CD1c-positive myeloid dendritic cell (primary cell): ENCODE measurements around the gene ORMDL3.

ENCODE experiments used
- DNase-seq: peaks from one replicate; pipeline ENCODE4 v3.0.0-alpha.2; 2016; ENCODE audit errors: extremely low spot score

ORMDL3 gene

GRCh38 chr17:39927101-39927928, at the start of gene ORMDL3, which contains the start of gene LRRC3C:
ORMDL3 (minus strand) TSS chr17:39927601; CDS start chr17:39924203, 3,398 bp downstream.
LRRC3C (plus strand) TSS chr17:39927732; CDS start chr17:39941524, 13,792 bp downstream.
- DNase-seq, result peak; percentile 96

GRCh38 chr17:39975801-39976200, 48.4 kb upstream of the ORMDL3 start:
- no peak for DNase-seq

GRCh38 chr17:39974433-39974832, 47.0 kb upstream of the ORMDL3 start:
- no peak for DNase-seq

GRCh38 chr17:39973496-39973895, 46.1 kb upstream of the ORMDL3 start:
- DNase-seq, result no peak

- DNase-seq, result peak; percentile 77
Measured at GRCh38 chr17:39972271-39972670, 44.9 kb upstream of the ORMDL3 start.

GRCh38 chr17:39971076-39971603, 43.7 kb upstream of the ORMDL3 start:
- DNase-seq, result no peak

- DNase-seq, result no peak
Measured at GRCh38 chr17:39970157-39970692, 42.8 kb upstream of the ORMDL3 start.

GRCh38 chr17:39969375-39969774, 42.0 kb upstream of the ORMDL3 start:
- DNase-seq, result peak; percentile 53

- DNase-seq, result no peak
Measured at GRCh38 chr17:39968761-39969160, 41.4 kb upstream of the ORMDL3 start.

GRCh38 chr17:39966771-39967170, 39.4 kb upstream of the ORMDL3 start:
- DNase-seq, result no peak

GRCh38 chr17:39965017-39965699, 37.8 kb upstream of the ORMDL3 start:
- DNase-seq, result no peak

GRCh38 chr17:39963829-39964228, 36.4 kb upstream of the ORMDL3 start:
- DNase-seq, result no peak

GRCh38 chr17:39962642-39963220, 35.3 kb upstream of the ORMDL3 start, which contains the start of gene GSDMA:
GSDMA (plus strand) TSS chr17:39963004; CDS start chr17:39965688, 2,684 bp downstream.
- no peak for DNase-seq

- no peak for DNase-seq
Measured at GRCh38 chr17:39960524-39961041, 33.2 kb upstream of the ORMDL3 start.

- DNase-seq, result no peak
Measured at GRCh38 chr17:39955726-39956225, 28.4 kb upstream of the ORMDL3 start.

GRCh38 chr17:39954876-39955275, 27.5 kb upstream of the ORMDL3 start:
- no peak for DNase-seq

GRCh38 chr17:39953471-39953888, 26.1 kb upstream of the ORMDL3 start:
- DNase-seq, result no peak

- peak; percentile 83 for DNase-seq
Measured at GRCh38 chr17:39952680-39953470, 25.5 kb upstream of the ORMDL3 start.

- DNase-seq, result no peak
Measured at GRCh38 chr17:39951924-39952679, 24.7 kb upstream of the ORMDL3 start.

GRCh38 chr17:39950871-39951348, 23.5 kb upstream of the ORMDL3 start:
- DNase-seq, result no peak
